CD4-positive, alpha-beta memory T cell (primary cell): Measurements from ENCODE around the gene CPZ. TPM values are rescaled to one million over a fixed set of nuclear protein-coding genes. Genes with fewer than 3 reads are reported as not detected.

Experiments
- CTCF ChIA-PET: fragments of 350-600 bp; sonication (Branson Sonifier 250); formaldehyde crosslinking; loops from one replicate; lab custom pipeline; 2021; ENCODE audit warnings: inconsistent platforms; ENCODE audit not compliant: partially characterized antibody; lab: Charles Lee
- POLR2A ChIA-PET: fragments of 350-600 bp; sonication (Branson Sonifier 250); formaldehyde crosslinking; loops from one replicate; lab custom pipeline; 2021; ENCODE audit not compliant: partially characterized antibody; lab: Charles Lee
- DNase-seq, 5 donors: peaks; one replicate each; pipeline versions ENCODE4 v3.0.0 to v3.0.0-alpha.2; 2020 to 2022; ENCODE audit warnings: mixed read lengths in 1 of 5
- H3K27ac ChIP-seq: one replicate; pipeline ENCODE4 v1.7.0; 2013; ENCODE audit warnings: low read depth, low read length
- H3K27me3 ChIP-seq: 2 replicates; pipeline ENCODE4 v1.7.0; 2013; ENCODE audit warnings: mild to moderate bottlenecking, low read length, moderate library complexity; ENCODE audit not compliant: insufficient read depth
- H3K36me3 ChIP-seq: 2 replicates; pipeline ENCODE4 v1.7.0; 2013; ENCODE audit warnings: mild to moderate bottlenecking, low read length, moderate library complexity; ENCODE audit not compliant: insufficient read depth
- H3K4me1 ChIP-seq: 2 replicates; pipeline ENCODE4 v1.7.0; 2013; ENCODE audit warnings: mild to moderate bottlenecking, low read length, moderate library complexity; ENCODE audit not compliant: insufficient read depth
- H3K4me3 ChIP-seq, 2 donors: one replicate each; pipeline ENCODE4 v1.7.0; 2013; ENCODE audit warnings: low read length in 2 of 2, mild to moderate bottlenecking in 1 of 2
- H3K9me3 ChIP-seq, 2 donors: one replicate each; pipeline ENCODE4 v1.7.0; 2013; ENCODE audit warnings: low read length in 2 of 2, control low read depth in 1 of 2; ENCODE audit not compliant: control insufficient read depth in 1 of 2
- H3K27ac Mint-ChIP-seq, 7 donors: one replicate each; pipeline ENCODE4 v1.8.0; 2020 to 2021; ENCODE audit warnings: mixed read lengths in 7 of 7, mild to moderate bottlenecking in 6 of 7, inconsistent platforms in 3 of 7, moderate library complexity in 3 of 7
- H3K27me3 Mint-ChIP-seq, 2 donors: one replicate each; pipeline ENCODE4 v1.8.0; 2020 to 2021; ENCODE audit warnings: mixed read lengths in 2 of 2
- H3K36me3 Mint-ChIP-seq, 2 donors: one replicate each; pipeline ENCODE4 v1.8.0; 2020 to 2021; ENCODE audit warnings: mixed read lengths in 2 of 2, inconsistent platforms in 1 of 2, mild to moderate bottlenecking in 1 of 2
- H3K4me1 Mint-ChIP-seq, 4 donors: one replicate each; pipeline ENCODE4 v1.8.0; 2020 to 2021; ENCODE audit warnings: mixed read lengths in 4 of 4, mild to moderate bottlenecking in 1 of 4
- H3K4me3 Mint-ChIP-seq, 8 donors: one replicate each; pipeline ENCODE4 v1.8.0; 2020 to 2021; ENCODE audit warnings: mixed read lengths in 8 of 8, mild to moderate bottlenecking in 7 of 8, moderate library complexity in 6 of 8, inconsistent platforms in 3 of 8
- H3K9me3 Mint-ChIP-seq, 8 donors: one replicate each; pipeline ENCODE4 v1.8.0; 2020 to 2021; ENCODE audit warnings: mixed read lengths in 8 of 8, mild to moderate bottlenecking in 5 of 8, inconsistent platforms in 3 of 8, moderate library complexity in 1 of 8
- intact Hi-C: fragments of 100-400 bp; cut with micrococcal nuclease; formaldehyde crosslinking; loops from one replicate; pipeline ENCODE4 v1.15.1; 2023
- polyA plus RNA-seq, 2 donors: library from polyadenylated mRNA; unstranded; fragments of 300-500 nt; fragmentation: Illumina TruSeq; gene quantifications; one replicate each; pipeline ENCODE4 v1.2.3, GENCODE V29; 2021
- total RNA-seq, 2 experiments: library from RNA; stranded (reverse); gene quantifications; one replicate each; pipeline ENCODE4 v1.2.3, GENCODE V29; 2021

The CPZ gene
- total and polyA plus RNA-seq, 4 experiments from 2014 or later = not detected

DNA sequence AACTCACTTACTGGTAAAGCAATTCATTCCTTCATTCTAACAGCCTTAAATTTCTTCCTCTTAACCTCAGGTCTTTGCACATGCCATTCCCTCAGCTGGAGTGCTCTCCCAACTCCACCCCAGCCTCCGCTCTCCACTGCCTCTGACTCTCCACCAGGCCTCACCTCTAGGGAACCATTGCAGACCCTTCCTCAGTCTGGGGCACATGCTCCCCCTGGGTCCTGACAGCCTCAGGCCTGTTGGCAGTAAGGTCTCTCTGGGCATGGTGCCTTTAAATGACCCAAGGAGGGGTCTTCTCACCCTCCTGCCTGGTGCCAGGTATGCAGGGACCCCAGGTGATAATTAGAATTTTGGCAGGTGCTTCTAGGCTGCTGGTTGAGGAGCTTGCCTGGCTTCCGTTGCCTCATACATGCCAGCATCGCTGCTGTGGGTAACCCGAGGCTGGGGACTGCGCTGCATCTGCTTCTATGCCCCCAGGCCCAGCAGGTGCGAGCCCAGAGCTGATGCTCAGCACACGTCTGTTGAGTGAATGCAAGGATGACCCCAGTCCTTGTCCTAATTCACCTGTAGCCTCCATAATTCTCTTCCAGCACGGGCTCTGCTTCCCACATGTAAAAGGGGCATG is 39.9 kb upstream of the CPZ start:
- no peaks in the 10 kb centered on the region for H3K36me3 ChIP-seq
- CTCF ChIA-PET = no interaction called here
- Mint-ChIP-seq H3K4me1 (no peaks in the 10 kb centered on the region), H3K4me3 (no peak overlapping the region), H3K27me3 (peaks cover 0 to 3% of the 10 kb centered on the region in 2 donors), H3K9me3 (no peaks in the 10 kb centered on the region), H3K36me3 (no peaks in the 10 kb centered on the region), H3K27ac (no peak overlapping the region)
- intact Hi-C loops = no loop called here
- no peaks in the 10 kb centered on the region for H3K4me1 ChIP-seq
- POLR2A ChIA-PET = no interaction called here
- no peaks in the 10 kb centered on the region for H3K9me3 ChIP-seq
- H3K27ac ChIP-seq = no peak overlapping the region
- no peak for DNase-seq
- no peaks in the 10 kb centered on the region for H3K27me3 ChIP-seq
- H3K4me3 ChIP-seq = no peak overlapping the region

DNA sequence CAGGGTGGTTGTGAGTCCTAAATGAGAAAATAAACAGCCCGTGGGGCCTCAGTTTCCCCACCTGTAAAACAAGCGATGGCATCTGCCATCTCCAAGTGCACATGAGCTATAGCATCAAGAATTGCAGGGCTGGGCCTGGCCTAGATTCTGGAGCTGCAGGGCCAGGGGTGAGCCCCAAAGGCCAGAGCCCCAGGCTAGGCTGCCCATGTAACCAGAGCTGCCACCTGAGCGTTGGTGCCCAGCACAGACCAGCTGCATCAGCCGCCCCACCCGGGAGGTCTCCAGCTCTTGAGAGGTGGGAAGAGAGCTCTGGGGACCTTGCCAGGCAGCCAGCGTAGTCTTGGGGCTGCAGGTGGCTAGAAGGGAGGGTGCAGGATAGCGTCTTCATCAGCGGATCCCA is 39.3 kb upstream of the CPZ start:
- no peaks in the 10 kb centered on the region for H3K36me3 ChIP-seq
- Mint-ChIP-seq H3K27ac (no peak overlapping the region), H3K4me1 (no peaks in the 10 kb centered on the region), H3K4me3 (no peak overlapping the region), H3K9me3 (no peaks in the 10 kb centered on the region), H3K36me3 (no peaks in the 10 kb centered on the region), H3K27me3 (peaks cover 0 to 3% of the 10 kb centered on the region in 2 donors)
- CTCF ChIA-PET = no interaction called here
- POLR2A ChIA-PET = no interaction called here
- no peaks in the 10 kb centered on the region for H3K4me1 ChIP-seq
- H3K4me3 ChIP-seq = no peak overlapping the region
- H3K27me3 ChIP-seq = no peaks in the 10 kb centered on the region
- intact Hi-C loops = no loop called here
- no peak for DNase-seq
- no peak overlapping the region for H3K27ac ChIP-seq
- no peaks in the 10 kb centered on the region for H3K9me3 ChIP-seq

GRCh38 chr4:8553991-8554405 is 38.6 kb upstream of the CPZ start:
- intact Hi-C loops = no loop called here
- no peak overlapping the region for H3K27ac ChIP-seq
- ChIA-PET CTCF (no interaction called here), POLR2A (no interaction called here)
- H3K4me3 ChIP-seq = no peak overlapping the region
- no peak overlapping the region for H3K27ac Mint-ChIP-seq
- no peaks in the 10 kb centered on the region for H3K36me3 ChIP-seq
- H3K9me3 Mint-ChIP-seq = no peaks in the 10 kb centered on the region
- no peaks in the 10 kb centered on the region for H3K4me1 Mint-ChIP-seq
- no peaks in the 10 kb centered on the region for H3K4me1 ChIP-seq
- H3K36me3 Mint-ChIP-seq = no peaks in the 10 kb centered on the region
- DNase-seq = no peak
- H3K27me3 Mint-ChIP-seq = peaks cover 0 to 3% of the 10 kb centered on the region in 2 donors
- H3K4me3 Mint-ChIP-seq = no peak overlapping the region
- H3K27me3 ChIP-seq = no peaks in the 10 kb centered on the region
- H3K9me3 ChIP-seq = no peaks in the 10 kb centered on the region

GRCh38 chr4:8554555-8555100 is 37.9 kb upstream of the CPZ start:
- H3K9me3 Mint-ChIP-seq = no peaks in the 10 kb centered on the region
- no peaks in the 10 kb centered on the region for H3K36me3 Mint-ChIP-seq
- ChIA-PET CTCF (no interaction called here), POLR2A (no interaction called here)
- peaks cover 0 to 3% of the 10 kb centered on the region in 2 donors for H3K27me3 Mint-ChIP-seq
- H3K27ac ChIP-seq = no peak overlapping the region
- H3K4me1 Mint-ChIP-seq = no peaks in the 10 kb centered on the region
- H3K4me3 ChIP-seq = no peak overlapping the region
- H3K27me3 ChIP-seq = no peaks in the 10 kb centered on the region
- peak in 1 of 5 donors; percentile 22 for DNase-seq
- H3K9me3 ChIP-seq = no peaks in the 10 kb centered on the region
- H3K27ac Mint-ChIP-seq = no peak overlapping the region
- H3K36me3 ChIP-seq = no peaks in the 10 kb centered on the region
- no peak overlapping the region for H3K4me3 Mint-ChIP-seq
- intact Hi-C loops = no loop called here
- no peaks in the 10 kb centered on the region for H3K4me1 ChIP-seq

- no peaks in the 10 kb centered on the region for H3K36me3 Mint-ChIP-seq
- Histone ChIP-seq H3K27me3 (no peaks in the 10 kb centered on the region), H3K27ac (no peak overlapping the region), H3K36me3 (no peaks in the 10 kb centered on the region), H3K9me3 (no peaks in the 10 kb centered on the region), H3K4me3 (no peak overlapping the region), H3K4me1 (no peaks in the 10 kb centered on the region)
- CTCF ChIA-PET = no interaction called here
- no peak overlapping the region for H3K27ac Mint-ChIP-seq
- H3K27me3 Mint-ChIP-seq = peaks cover 0 to 3% of the 10 kb centered on the region in 2 donors
- no peaks in the 10 kb centered on the region for H3K9me3 Mint-ChIP-seq
- intact Hi-C loops = no loop called here
- POLR2A ChIA-PET = no interaction called here
- H3K4me1 Mint-ChIP-seq = no peaks in the 10 kb centered on the region
- H3K4me3 Mint-ChIP-seq = peak overlapping the region in 1 of 8 donors; percentile 4
- DNase-seq = no peak
These were observed 36.8 kb upstream of the CPZ start for GRCh38 chr4:8555716-8556115.

DNA sequence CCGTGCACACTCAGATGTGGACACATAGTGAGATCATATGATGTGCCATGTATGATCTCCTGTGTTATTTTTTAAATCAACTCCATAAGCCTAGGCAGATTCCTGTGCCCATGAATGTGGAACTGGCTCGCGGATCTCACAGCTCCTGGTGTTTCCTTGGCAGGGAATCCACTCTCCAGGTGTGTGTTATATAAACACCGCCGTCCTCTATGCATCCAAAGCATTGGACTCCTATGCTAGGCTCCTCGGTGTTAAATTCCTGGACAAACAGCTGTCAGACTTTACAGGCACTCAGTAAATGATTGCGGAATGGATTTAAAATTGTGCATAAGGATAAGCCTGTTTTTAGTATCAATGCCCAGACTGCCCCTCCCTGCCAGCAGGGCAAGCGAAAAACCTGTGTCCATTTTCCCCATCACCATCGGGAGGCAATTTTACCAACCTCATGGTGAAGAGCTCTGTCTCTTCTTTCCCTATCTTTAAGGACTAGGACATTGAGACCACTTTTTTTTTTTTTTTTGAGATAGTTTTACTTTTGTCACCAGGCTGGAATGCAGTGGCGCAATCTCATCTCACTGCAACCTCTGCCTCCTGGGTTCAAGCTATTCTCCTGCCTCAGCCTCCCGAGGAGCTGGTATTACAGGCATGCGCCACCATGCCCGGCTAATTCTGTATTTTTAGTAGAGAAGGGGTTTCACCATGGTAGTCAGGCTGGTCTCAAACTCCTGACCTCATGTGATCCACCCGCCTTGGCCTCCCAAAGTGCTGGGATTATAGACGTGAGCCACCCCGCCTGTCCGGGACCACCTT is 36.0 kb upstream of the CPZ start:
- no peak overlapping the region for H3K27ac Mint-ChIP-seq
- no peaks in the 10 kb centered on the region for H3K36me3 Mint-ChIP-seq
- Histone ChIP-seq H3K27me3 (no peaks in the 10 kb centered on the region), H3K4me1 (no peaks in the 10 kb centered on the region), H3K27ac (no peak overlapping the region), H3K36me3 (no peaks in the 10 kb centered on the region), H3K4me3 (no peak overlapping the region), H3K9me3 (no peaks in the 10 kb centered on the region)
- no peaks in the 10 kb centered on the region for H3K9me3 Mint-ChIP-seq
- no peak overlapping the region for H3K4me3 Mint-ChIP-seq
- H3K4me1 Mint-ChIP-seq = no peaks in the 10 kb centered on the region
- intact Hi-C loops = no loop called here
- ChIA-PET CTCF (no interaction called here), POLR2A (no interaction called here)
- peaks cover 0 to 3% of the 10 kb centered on the region in 2 donors for H3K27me3 Mint-ChIP-seq
- peak in 1 of 5 donors; percentile 2 for DNase-seq

- ChIA-PET CTCF (no interaction called here), POLR2A (no interaction called here)
- DNase-seq = no peak
These were observed 35.2 kb upstream of the CPZ start for GRCh38 chr4:8557151-8558076.

More at GRCh38 chr4:8557151-8558076, 35.2 kb upstream of the CPZ start:
- Mint-ChIP-seq H3K4me3 (no peak overlapping the region), H3K4me1 (no peaks in the 10 kb centered on the region), H3K36me3 (no peaks in the 10 kb centered on the region), H3K9me3 (no peaks in the 10 kb centered on the region), H3K27ac (no peak overlapping the region), H3K27me3 (peaks cover 0 to 6% of the 10 kb centered on the region in 2 donors)
- Histone ChIP-seq H3K27ac (no peak overlapping the region), H3K9me3 (no peaks in the 10 kb centered on the region), H3K4me1 (no peaks in the 10 kb centered on the region), H3K4me3 (no peak overlapping the region), H3K27me3 (no peaks in the 10 kb centered on the region), H3K36me3 (no peaks in the 10 kb centered on the region)
- intact Hi-C loops = no loop called here
